H54 (cell line): Measurements from ENCODE around the gene CRYBG1.
"Not testable (repeated sequence)": the region's sequence is repeated elsewhere in the genome, so short reads cannot be mapped to it uniquely, and the experiment has no call there.

Experiments used
- DNase-seq: peaks from one replicate; pipeline ENCODE4 v3.0.0; 2011; ENCODE audit warnings: low spot score, mixed read lengths; ENCODE audit not compliant: insufficient read length
- FAIRE-seq: peaks from 3 replicates; lab custom pipeline; 2011; peaks lifted over from hg19 to GRCh38; lab: Jason Lieb, UNC
- POLR2A ChIP-seq: IDR thresholded peaks from 2 replicates; pipeline ENCODE4 v1.6.1; 2011; ENCODE audit warnings: low read depth, mild to moderate bottlenecking, low read length

CRYBG1 gene

GRCh38 chr6:106551155-106551554, 190.6 kb downstream of the CRYBG1 start:
- TF ChIP-seq POLR2A, result no peak
- FAIRE-seq, result no peak

GRCh38 chr6:106553440-106553839, 192.9 kb downstream of the CRYBG1 start:
- DNase-seq (no peak), FAIRE-seq (no peak)
- TF ChIP-seq POLR2A, result no peak

More at GRCh38 chr6:106551155-106551554, 190.6 kb downstream of the CRYBG1 start:
- DNase-seq, result no peak

- DNase-seq (no peak), FAIRE-seq (no peak)
- TF ChIP-seq POLR2A, result no peak
Measured at GRCh38 chr6:106555767-106556166, 195.2 kb downstream of the CRYBG1 start.

GRCh38 chr6:106556368-106556960, 195.9 kb downstream of the CRYBG1 start:
- no peak for FAIRE-seq
- no peak for DNase-seq
- TF ChIP-seq POLR2A, result no peak

GRCh38 chr6:106557837-106558236, 197.3 kb downstream of the CRYBG1 start:
- DNase-seq (no peak), FAIRE-seq (no peak)
- no peak for TF ChIP-seq POLR2A

- DNase-seq, result no peak
- FAIRE-seq, result no peak
- no peak for TF ChIP-seq POLR2A
Measured at GRCh38 chr6:106558364-106558763, 197.8 kb downstream of the CRYBG1 start.

- not testable (repeated sequence) for FAIRE-seq, DNase-seq
Measured at GRCh38 chr6:106559659-106560058, 199.1 kb downstream of the CRYBG1 start.

- DNase-seq (no peak), FAIRE-seq (no peak)
- TF ChIP-seq POLR2A, result no peak
Measured at GRCh38 chr6:106560996-106561685, 200.6 kb downstream of the CRYBG1 start.

GRCh38 chr6:106561686-106562405, 201.3 kb downstream of the CRYBG1 start:
- no peak for TF ChIP-seq POLR2A
- DNase-seq (no peak), FAIRE-seq (no peak)

GRCh38 chr6:106563614-106564013, 203.1 kb downstream of the CRYBG1 start:
- FAIRE-seq, result no peak
- no peak for DNase-seq
- no peak for TF ChIP-seq POLR2A

- DNase-seq (no peak), FAIRE-seq (no peak)
- no peak for TF ChIP-seq POLR2A
Measured at GRCh38 chr6:106564476-106564875, 204.0 kb downstream of the CRYBG1 start.

- FAIRE-seq, result no peak
- DNase-seq, result no peak
- TF ChIP-seq POLR2A, result no peak
Measured at GRCh38 chr6:106568530-106568929, 208.0 kb downstream of the CRYBG1 start.

- no peak for DNase-seq
Measured at GRCh38 chr6:106569428-106569827, 208.9 kb downstream of the CRYBG1 start.

GRCh38 chr6:106572436-106572835, 211.9 kb downstream of the CRYBG1 start:
- DNase-seq (no peak), FAIRE-seq (no peak)
- no peak for TF ChIP-seq POLR2A

More at GRCh38 chr6:106569428-106569827, 208.9 kb downstream of the CRYBG1 start:
- no peak for FAIRE-seq
- no peak for TF ChIP-seq POLR2A
